Neural progenitor cell (in vitro differentiated cells): ENCODE data around the gene TK2.

Experiments used
- EZH2 ChIP-seq: fragments of 200-600 bp; sonication (generic); IDR thresholded peaks from 2 replicates; pipeline ENCODE4 v1.6.1; 2017; ENCODE audit warnings: antibody characterized with exemption, mild to moderate bottlenecking, moderate library complexity
- TF ChIP-seq, protein P1 (sequence below): fragments of 200-600 bp; sonication (generic); IDR thresholded peaks from 2 replicates; pipeline ENCODE4 v1.5.1; 2017; ENCODE audit warnings: antibody characterized with exemption, mild to moderate bottlenecking

DNA sequence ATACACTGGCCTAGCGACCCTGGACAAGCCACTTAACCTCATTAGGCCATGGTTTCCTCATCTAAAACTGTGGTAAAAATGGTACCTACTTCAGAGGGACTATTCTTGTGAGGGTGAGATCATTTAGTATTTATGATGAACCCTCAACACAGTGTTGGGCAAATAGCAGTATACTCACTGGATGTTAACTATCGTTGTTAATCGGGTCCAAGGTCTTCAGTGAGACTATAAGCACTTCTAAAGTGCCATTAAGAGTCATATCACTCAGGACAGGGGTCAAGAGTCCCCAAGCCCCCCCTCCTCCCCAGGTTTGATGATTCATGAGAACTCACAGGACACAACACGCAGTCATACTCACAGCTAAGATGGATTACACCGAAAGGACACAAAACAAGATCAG, 11.0 kb downstream of the TK2 start:
- TF ChIP-seq EZH2: no peak
- TF ChIP-seq, protein P1, sequence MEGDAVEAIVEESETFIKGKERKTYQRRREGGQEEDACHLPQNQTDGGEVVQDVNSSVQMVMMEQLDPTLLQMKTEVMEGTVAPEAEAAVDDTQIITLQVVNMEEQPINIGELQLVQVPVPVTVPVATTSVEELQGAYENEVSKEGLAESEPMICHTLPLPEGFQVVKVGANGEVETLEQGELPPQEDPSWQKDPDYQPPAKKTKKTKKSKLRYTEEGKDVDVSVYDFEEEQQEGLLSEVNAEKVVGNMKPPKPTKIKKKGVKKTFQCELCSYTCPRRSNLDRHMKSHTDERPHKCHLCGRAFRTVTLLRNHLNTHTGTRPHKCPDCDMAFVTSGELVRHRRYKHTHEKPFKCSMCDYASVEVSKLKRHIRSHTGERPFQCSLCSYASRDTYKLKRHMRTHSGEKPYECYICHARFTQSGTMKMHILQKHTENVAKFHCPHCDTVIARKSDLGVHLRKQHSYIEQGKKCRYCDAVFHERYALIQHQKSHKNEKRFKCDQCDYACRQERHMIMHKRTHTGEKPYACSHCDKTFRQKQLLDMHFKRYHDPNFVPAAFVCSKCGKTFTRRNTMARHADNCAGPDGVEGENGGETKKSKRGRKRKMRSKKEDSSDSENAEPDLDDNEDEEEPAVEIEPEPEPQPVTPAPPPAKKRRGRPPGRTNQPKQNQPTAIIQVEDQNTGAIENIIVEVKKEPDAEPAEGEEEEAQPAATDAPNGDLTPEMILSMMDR: no peak
